HFF-Myc (cell line): ENCODE results near the gene SLC16A11.

Experiments
- DNase-seq: peaks from one replicate; pipeline ENCODE4 v3.0.0-alpha.2; 2011; ENCODE audit warnings: low read depth; ENCODE audit errors: extremely low read depth
- H3K4me3 ChIP-seq: replicated peaks from 2 replicates; pipeline ENCODE4 v1.5.1; 2011; ENCODE audit warnings: low read depth, mild to moderate bottlenecking, control low read depth, low read length
- CTCF ChIP-seq: IDR thresholded peaks from 2 replicates; pipeline ENCODE4 v1.5.1; 2012; ENCODE audit warnings: mild to moderate bottlenecking, low read depth, low read length, control low read depth; ENCODE audit errors: missing control alignments

Gene SLC16A11

DNA sequence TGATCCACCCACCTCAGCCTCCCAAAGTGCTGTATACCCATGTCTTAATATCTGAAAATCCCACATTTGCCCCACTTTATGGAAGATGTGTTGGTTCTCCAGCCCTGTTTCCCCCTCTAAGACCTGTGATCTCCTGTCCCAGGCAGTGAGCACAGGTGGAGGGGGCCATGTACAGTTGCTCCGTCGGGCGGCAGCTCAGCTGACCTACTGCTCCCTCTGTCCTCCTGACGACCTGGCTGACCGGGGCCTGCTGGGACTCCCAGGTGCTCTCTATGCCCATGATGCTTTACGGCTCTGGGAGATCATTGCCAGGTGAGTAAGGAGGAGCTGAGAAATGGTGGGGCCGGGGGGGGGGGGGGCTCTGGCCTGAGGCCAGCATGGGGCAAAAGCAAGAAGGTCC is 38.2 kb downstream of the SLC16A11 start:
- DNase-seq, result no peak
- H3K4me3 ChIP-seq, result no peak overlapping the region
- no peak for TF ChIP-seq CTCF

DNA sequence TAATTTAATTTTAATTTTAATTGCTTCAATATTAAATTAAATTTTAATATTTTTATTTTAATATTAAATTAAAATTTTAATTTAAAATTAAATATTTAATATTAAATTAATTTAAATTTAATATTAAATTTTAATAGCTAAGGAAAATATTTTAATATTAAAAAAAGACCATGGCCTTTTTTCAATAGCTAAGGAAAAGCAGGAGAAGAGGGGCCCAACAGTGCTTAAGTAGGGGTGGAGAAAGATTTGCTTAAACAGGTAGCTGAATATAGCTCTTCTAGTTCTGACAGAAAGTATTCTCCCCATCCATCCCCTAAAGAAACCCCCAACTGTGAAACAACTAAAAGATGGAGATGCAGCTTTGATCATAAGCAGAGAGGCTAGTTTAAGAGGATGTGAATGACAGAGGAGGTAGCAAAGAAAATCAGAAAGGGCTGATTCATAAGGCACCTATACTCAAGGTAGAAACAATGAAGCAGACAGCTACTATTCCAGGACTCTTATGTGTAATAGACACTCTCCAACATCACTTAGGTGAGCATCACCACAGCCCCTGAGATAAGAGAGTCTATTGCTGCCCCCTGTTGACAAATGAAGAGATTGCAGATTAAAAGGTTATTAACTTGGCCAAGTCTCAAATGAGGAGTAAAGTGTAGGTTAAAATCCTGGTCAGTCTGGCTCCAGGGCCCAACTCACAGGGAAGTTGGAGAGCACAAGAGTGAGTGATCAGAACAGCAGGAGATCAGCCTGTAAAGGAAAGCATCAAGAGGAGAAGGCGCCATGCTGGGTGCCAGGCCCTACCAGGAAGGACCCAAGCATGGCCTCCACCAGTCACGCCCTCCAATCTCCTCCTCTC is 39.3 kb downstream of the SLC16A11 start:
- peak; percentile 22 for DNase-seq
- peak; percentile 66 for TF ChIP-seq CTCF
- no peak overlapping the region for H3K4me3 ChIP-seq

- H3K4me3 ChIP-seq, result no peak overlapping the region
- no peak for TF ChIP-seq CTCF
- no peak for DNase-seq
Observed at GRCh38 chr17:7003745-7004144, 40.1 kb downstream of the SLC16A11 start.

- no peak for DNase-seq
- H3K4me3 ChIP-seq, result no peak overlapping the region
- TF ChIP-seq CTCF, result no peak
Observed at GRCh38 chr17:7002288-7003047, 41.4 kb downstream of the SLC16A11 start.

GRCh38 chr17:7001318-7001961 is 42.5 kb downstream of the SLC16A11 start:
- no peak for DNase-seq
- TF ChIP-seq CTCF, result peak; percentile 59
- no peak overlapping the region for H3K4me3 ChIP-seq

- no peak for TF ChIP-seq CTCF
- H3K4me3 ChIP-seq, result no peak overlapping the region
- DNase-seq, result no peak
Observed at GRCh38 chr17:6998855-6999508, 44.9 kb downstream of the SLC16A11 start.
